UCSD-AML1 (cell line): ENCODE measurements around the gene MPPE1.
"Not testable (repeated sequence)": the region's sequence is repeated elsewhere in the genome, so short reads cannot be mapped to it uniquely, and the experiment has no call there.

Source experiments
- DNase-seq: peaks from one replicate; lab custom pipeline; 2025; ENCODE audit not compliant: unreplicated experiment; lab: John Stamatoyannopoulos, UW

The MPPE1 gene

DNA sequence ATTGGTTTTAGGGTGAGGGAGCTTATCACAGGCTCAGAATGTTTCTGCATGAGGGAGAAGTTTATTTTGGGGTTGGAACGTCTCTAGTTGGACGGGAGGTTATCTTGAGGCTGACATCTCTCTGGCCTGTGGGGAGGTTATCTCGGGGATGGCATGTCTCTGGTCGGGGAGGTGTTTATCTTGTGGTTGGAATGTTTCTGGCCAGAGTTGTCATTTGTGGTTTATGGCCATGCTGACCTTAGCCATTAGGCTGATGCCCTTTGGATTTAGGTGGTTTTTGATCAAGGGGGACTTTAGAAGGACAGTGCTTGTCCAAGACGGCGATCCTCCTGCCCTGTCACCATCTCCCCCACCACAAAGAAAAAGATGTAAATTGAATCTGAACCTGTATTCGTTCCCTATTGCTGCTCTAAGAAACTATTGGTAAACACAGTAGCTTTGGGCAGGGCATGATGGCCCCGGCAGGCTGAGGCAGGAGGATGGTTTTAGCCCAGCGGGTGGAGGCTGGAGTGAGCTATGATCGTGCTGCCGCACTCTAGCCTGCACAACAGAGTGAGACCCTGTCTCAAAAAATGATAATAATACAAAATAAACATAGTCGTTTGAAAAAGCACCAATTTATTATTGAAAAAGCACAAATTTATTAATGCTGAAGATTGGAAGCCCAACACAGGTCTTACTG, 17.8 kb upstream of the MPPE1 start:
- DNase-seq, result no peak

- no peak for DNase-seq
These were observed 15.3 kb upstream of the MPPE1 start for GRCh38 chr18:11923450-11923849.

DNA sequence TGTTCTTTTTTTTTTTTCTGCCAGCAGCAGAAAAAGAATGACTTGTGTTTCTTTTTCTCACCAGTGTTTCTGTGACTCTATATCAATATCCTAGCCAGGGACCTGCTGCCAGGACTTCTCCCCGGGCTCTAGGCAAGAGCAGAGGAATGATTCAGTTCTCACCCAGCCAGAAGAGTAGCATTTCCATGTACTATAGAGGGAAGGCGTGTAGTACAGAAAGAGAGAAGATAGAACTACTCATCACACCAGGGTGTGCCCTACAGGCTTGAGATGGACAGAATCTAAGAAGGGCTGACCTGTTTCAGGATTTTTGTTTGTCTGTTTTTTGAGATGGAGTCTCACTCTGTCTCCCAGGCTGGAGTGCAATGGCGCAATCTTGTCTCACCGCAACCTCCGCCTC, 11.4 kb upstream of the MPPE1 start:
- not testable (repeated sequence) for DNase-seq

GRCh38 chr18:11916880-11917279, 8.8 kb upstream of the MPPE1 start:
- peak; percentile 24 for DNase-seq

DNA sequence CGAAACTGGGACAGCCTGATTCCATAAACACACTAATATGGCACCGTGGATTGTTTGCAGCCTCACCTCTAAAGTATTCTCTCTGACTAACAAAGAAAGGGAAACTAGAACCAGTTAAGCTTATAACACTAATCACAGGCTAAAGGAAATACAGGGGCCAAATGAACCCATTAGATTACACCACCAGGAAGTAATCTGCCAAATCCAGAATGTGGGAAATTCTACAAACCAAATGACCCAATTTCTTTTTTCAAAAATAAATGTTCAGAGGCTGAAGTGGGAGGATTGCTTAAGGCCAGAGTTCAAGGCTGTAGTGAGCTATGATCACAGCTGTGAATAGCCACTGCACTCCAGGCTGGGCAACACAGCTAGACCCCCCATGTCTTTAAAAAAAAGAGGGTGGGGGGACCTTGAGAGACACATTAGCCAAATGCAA, 1.5 kb upstream of the MPPE1 start:
- DNase-seq, result no peak

GRCh38 chr18:11909061-11909455, 941 bp upstream of the MPPE1 start:
- no peak for DNase-seq

GRCh38 chr18:11906926-11907874, 917 bp downstream of the MPPE1 start:
- no peak for DNase-seq

- no peak for DNase-seq
These were observed 1.9 kb downstream of the MPPE1 start for GRCh38 chr18:11906176-11906575.

DNA sequence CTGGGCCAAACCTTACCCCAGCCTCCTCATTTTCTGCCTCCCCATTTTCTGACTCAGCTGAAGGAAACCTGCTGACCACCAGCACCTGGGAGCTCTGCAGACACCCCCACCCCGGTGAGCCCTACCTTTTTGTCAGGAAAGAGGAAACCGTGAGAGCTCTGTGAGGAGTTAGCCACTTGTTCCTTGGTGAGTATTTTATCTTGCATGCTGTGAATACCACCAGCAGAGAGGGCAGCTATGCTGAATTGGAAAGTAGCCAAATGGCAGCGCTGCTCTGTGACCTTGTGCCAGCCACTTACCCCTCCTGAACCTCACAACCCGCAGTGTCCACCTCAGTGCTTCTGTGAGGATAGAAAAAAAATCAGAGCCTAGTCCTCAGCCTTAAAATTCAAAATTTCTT, 2.5 kb downstream of the MPPE1 start:
- DNase-seq, result no peak

DNA sequence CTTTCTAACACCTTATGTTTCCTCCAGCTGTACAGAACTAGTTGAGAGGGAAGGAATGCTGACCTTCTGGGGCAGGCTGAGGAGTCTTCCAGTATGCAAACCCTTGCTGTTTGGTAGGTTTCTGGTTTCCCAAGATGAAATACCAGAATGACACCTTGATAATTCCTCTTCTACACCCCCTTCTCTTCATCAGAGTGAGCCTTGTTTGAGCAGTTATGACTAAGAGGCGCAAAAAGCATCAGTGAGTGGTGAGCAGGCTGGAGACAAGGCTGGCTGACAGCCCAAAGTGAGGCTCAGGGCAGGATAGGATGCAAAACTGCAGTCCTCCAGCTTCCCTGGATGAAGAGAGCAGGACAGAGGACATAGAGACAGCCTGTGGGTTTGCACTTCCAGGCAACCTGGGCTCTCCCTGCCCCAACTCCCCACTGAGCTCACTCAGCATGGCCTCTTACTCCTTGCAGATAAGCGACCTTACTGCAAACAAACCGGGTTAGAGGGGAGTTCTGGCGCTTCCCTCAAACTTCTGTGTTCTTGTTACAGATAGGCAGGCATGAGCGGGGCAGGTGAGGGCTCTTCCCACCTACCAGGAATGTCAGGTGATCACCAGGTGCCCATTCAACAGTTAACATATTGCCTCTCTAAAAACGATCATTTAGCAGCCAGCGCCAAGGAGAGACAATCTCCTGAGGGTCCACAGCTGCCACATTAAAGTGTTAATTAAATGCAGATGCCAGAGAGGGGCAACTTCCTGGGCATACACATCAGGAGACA, 5.4 kb downstream of the MPPE1 start:
- DNase-seq, result no peak

- no peak for DNase-seq
These were observed 6.2 kb downstream of the MPPE1 start for GRCh38 chr18:11901826-11902438.

DNA sequence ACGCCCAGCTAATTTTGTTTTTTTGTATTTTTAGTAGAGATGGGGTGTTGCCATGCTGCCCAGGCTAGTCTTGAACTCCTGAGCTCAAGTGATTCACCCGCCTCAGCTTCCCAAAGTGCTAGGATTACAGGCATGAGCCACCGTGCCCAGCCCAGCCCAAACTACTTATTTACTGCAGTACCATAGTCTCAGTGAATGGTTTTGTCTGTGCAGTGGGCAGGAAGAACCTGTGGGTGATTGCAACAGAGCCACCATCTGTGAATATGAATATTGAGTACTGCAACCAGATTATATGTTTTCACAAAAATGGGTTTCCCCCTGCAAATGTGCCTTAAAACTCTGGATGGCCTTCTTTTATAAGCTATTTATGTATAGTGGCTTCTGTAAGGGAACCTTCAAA, 9.1 kb downstream of the MPPE1 start:
- no peak for DNase-seq

- no peak for DNase-seq
These were observed 10.3 kb downstream of the MPPE1 start for GRCh38 chr18:11897781-11898180.

DNA sequence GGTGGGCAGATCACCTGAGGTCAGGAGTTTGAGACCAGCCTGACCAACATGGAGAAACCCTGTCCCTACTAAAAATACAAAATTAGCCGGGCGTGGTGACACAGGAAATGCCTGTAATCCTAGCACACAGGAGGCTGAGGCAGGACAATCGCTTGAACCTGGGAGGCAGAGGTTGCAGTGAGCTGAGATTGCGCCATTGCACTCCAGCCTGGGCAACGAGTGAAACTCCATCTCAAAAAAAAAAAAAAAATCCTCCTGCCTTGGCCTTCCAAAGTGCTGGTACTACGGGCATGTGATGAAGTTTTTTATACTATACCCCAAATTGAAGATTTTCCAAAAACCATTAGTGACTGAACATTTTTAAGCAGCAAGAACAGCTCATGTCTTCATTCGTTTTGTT, 15.7 kb downstream of the MPPE1 start:
- DNase-seq, result not testable (repeated sequence)

GRCh38 chr18:11891737-11892136, 16.4 kb downstream of the MPPE1 start:
- no peak for DNase-seq

DNA sequence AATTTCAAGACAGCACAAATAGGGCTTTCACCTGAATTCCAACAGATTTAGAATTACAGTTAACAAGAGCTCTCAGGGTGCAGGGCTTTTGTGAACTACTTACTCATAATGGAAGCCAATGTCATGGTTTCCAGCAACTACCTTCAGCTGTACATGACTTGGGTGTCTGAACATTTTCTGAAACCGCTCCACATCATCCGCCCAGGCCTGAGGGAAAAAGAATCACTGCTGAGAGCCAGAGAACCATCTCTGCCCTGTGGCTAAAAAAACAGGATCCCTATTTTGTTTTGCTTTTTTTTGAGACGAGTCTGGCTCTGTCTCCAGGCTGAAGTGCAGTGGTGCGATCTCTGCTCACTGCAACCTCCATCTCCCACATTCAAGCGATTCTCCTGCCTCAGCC, 18.8 kb downstream of the MPPE1 start:
- no peak for DNase-seq

DNA sequence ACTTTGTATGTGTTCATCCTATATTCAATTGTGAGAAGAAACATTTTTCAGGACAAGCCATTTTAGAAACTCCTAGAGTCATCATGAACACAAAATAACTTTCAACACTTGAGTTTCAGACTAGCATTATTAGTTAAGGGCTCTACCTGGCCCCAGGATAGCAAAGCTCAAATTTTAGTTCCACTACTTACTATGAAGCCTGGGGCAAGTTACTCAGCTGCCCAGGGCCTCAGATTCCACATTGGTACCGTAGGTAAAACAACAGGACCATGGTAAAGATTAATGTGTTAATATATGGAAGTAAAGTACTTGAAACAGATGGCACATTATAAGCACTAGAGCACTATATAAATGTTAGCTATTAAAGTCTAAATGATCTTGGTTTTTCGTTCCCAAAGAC, 19.4 kb downstream of the MPPE1 start:
- no peak for DNase-seq

DNA sequence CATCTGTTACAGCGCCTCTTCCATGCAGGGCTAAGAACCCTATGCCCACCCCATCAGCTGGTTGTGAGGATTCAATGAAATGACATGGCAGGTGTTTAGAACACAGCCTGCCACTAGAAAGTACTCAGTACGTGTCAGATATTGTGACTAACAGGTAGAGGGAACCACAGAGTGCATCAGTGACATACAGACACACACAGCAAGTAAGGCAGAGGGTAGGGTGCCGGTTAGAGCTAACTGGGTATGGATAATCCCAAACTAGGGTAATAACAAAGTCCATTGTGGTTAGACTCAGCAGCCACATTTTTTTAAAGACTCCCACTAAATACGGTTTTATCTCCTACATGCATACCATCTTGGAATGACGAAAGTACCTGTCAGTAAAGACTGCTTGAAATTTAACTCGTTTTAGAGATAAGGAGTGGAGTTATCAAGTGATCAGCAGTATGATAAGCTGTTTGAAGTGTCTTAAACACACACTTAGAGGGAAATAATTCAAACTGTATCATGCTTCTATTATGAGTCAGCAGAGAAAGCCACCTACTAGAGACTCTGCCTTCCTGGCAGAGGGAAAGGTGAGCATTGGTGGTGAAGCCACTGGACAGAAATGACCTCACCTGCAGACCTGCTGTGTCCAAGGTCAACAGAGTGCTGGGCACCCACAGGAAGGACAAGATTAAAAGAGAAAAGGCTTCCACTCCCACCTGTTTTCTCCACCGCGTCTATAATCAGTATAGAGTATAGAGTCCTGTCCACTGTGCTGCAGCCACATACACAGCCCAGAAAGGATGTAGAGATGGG, 20.6 kb downstream of the MPPE1 start:
- no peak for DNase-seq

- DNase-seq, result no peak
These were observed 21.5 kb downstream of the MPPE1 start for GRCh38 chr18:11886577-11887110.
